ENCODE data around the gene GFER.
"Not testable (repeated sequence)": the region's sequence is repeated elsewhere in the genome, so short reads cannot be mapped to it uniquely, and the experiment has no call there.

Gene GFER

GRCh38 chr16:2027024-2028010 lies 43.3 kb downstream of the GFER start:
- peak; percentile 38 for DNase-seq (ENCODE audit: low spot score)

DNA sequence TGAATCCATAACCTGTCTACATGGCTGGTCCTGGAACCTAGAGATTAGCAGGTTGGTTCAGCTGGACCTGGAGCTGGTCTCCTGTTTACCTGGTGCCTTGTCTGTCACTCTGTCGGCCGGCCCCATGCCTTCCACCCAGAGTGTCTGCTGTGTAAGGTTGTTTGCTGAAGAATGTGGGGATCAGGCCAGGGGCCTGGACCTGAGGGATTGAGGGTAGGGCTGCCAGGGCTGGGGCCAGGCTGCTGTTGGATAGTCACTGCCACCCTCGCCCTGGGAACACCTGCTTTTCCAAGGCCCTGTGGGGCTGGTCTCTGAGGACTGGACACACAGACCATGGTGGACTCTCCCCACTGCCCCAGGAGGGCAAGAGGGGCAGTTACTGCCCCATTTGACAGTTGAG lies 44.2 kb downstream of the GFER start:
- DNase-seq (ENCODE audit: low spot score) = no peak

- DNase-seq (ENCODE audit: low spot score) = no peak
Measured at GRCh38 chr16:2028620-2029220, 44.7 kb downstream of the GFER start.

GRCh38 chr16:2029350-2029749 lies 45.4 kb downstream of the GFER start:
- DNase-seq (ENCODE audit: low spot score) = no peak

DNA sequence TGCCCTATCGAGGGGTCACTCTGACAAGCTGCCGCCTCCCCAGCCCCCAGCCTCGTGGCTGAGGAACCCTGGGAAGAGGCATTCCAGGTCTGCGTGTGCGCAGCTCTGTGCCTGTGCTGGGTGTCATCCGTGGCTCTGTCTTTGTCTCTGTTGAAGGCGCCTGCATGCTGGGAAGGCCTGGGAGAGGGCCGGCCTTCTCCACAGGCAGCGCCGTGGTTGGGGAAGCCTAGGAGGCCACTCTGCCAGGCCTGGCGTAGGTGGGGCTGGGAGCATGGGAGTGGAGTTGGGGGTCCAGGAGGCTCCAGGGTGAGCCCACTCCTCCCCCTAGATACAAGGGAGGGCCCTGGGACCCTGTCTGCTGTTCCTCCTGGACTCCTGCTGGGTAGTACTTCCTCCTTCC lies 46.0 kb downstream of the GFER start:
- DNase-seq (ENCODE audit: low spot score) = no peak

GRCh38 chr16:2031081-2031577 lies 47.1 kb downstream of the GFER start:
- DNase-seq (ENCODE audit: low spot score) = no peak

DNA sequence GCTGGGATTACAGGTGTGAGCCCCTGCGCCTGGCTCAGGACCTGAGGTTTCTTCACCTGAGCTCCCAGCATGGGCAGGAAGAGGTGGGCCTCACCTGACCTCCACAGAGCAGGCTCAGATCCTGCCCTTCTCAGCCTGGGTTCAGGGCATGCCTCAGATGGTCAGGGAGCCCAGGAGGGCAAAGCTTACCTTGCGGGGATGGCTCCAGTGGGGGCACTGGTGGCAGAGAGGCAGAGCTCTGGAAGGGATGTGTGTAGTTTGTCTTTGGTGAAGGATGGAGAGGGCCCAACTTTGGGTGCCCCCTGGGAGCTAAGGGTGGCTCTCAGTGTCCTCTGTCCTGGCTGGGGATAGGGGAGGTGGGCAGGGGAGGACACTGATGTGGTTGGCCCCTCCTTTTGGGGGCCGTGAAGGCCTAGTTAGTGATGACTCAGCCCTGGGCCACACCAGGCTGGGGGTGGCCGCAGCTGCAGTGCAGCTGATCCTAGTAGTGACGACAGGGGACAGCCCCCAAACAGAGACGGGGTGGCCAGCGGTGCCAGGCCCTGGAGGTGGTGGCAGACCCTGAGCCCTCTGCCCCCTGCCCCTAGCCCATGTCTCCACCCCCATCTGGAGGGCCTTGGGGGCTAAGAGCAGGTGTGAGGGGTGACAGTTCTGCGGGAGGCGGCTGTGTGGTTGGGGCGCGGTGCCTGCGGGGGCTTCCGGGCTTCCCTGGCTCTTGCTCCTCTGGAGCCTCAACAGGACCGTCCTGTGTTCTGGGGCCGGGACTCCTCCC lies 48.5 kb downstream of the GFER start:
- no peak for DNase-seq (ENCODE audit: low spot score)

DNA sequence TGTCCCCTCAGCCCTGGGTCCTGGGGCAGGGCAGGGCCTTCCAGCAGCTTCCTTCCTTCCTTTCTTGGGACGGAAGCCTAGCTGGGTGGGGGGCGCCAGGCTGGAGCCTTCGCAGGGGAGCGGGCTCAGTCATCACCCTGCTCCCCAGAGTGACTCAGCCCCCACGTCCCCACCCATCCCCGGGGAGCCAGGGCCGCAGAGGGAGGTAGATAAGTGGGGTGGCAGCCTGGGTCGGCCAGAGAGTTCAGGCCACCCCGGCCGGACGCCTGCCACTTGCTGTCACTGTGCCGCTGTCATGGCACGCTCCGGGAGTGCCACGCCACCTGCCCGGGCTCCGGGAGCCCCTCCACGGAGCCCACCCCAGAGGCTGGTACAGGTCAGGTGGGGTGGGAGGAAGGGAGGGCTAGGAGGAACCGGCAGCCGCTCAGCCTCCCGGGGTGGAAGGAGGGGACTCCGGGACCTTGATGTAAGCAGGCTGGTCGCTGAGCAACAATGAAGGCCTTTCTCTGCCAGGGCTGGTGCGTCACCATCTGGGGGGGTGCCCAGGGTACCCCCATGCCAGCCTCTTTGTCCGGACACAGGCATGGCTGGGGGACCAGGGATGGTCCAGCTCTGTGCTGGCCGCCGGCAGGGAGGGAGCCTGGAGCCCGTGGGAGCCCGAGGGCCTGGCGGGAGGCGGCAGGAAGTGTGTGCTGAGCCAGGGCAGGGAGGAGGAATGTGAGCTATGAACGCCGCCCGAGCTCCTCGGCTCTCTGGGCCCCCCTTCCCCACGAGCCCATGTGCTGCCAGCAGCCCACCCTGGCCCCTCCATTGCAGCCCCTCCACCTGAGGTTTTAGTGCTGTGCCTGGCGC lies 49.3 kb downstream of the GFER start:
- no peak for DNase-seq (ENCODE audit: low spot score)

GRCh38 chr16:2033909-2034695 lies 50.1 kb downstream of the GFER start:
- not testable (repeated sequence) for DNase-seq (ENCODE audit: low spot score)

DNA sequence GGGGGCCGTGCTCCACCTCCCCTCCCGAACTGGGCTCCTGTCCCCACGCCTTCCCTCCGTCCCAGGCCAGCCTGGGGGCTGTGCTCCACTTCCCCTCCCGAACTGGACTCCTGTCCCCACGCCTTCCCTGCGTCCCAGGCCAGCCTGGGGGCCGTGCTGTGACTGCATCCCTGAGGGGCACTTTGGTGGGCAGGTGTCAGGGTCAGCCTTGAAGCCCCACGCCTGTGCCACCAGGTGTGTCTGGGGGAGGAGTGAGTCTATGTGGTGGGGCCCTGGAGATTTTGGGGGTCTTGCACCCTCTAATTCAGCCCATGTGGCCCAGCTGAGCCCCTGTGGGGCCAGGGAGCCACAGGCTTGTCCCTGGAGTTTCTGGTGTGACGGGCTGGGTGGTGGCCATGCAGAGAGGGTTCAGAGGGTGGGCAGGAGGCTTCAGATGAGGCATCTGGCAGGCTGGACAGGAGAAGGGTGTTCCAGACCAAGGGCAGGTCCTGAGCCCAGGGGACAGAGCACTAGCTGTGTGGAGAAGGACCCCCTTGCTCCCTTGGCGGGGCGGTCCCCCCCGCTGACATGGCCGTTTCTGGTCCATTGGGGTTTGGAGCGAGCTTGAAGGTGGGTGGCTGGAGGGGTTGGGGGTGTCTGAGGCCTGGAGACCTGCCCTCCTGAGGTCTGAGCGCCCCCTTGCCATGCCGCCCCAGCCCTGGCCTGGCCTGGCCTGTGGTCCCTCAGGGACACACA lies 50.9 kb downstream of the GFER start:
- DNase-seq (ENCODE audit: low spot score) = no peak

- DNase-seq (ENCODE audit: low spot score) = no peak
Measured at GRCh38 chr16:2035431-2036199, 51.6 kb downstream of the GFER start.

DNA sequence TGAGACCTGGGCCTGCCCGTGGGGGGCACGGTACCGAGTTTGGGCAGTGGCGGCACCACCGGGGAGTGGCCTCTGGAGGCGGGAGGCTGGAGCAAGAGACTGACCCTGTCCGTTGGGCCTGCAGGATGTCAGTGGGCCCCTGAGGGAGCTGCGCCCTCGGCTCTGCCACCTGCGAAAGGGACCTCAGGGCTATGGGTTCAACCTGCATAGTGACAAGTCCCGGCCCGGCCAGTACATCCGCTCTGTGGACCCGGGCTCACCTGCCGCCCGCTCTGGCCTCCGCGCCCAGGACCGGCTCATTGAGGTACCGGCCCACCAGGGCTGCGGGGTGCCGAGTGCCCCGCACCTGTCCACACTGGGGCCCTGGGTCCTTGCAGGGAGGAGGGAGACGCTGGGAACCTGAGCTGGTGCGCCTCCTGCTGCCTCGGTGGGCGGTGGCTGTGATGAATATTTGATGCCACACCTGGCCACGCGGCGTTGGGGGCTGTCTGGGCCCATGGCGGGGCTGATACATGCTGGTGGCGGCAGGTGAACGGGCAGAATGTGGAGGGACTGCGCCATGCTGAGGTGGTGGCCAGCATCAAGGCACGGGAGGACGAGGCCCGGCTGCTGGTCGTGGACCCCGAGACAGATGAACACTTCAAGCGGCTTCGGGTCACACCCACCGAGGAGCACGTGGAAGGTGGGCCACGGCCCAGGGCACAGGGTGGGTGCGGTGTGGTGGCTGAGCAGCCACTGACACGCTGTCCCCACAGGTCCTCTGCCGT lies 52.4 kb downstream of the GFER start:
- no peak for DNase-seq (ENCODE audit: low spot score)

DNA sequence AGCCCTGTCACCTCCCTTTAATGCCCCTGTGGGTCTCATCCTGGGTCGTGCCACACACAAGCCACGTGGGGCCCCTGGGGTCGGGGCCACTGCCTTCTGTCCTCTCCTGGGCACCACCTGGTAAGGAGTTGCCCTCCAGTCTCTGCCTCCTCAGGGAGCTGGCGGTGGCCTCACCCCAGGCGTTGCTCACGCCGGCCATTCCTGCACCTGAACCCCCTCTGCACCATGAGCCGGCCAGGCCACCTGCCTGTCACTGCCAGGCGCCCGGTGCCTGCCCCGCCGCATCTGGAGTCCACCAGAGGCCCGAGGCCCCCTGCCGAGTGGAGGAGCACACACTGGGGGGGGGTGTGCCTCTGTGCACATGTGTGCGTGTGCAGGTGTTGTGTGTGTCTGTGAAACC lies 53.1 kb downstream of the GFER start:
- DNase-seq (ENCODE audit: low spot score) = no peak
